GM18505 (cell line): ENCODE data around the gene FAM8A1.

Experiments
- ATAC-seq: cut with Tn5 transposase; IDR thresholded peaks from one replicate; pipeline ENCODE4 v1.9.1; 2021; ENCODE audit not compliant: unreplicated experiment
- POLR2A ChIP-seq: IDR thresholded peaks from 4 replicates; pipeline ENCODE4 v1.6.1; 2011; ENCODE audit warnings: borderline replicate concordance; ENCODE audit not compliant: insufficient read depth, insufficient read length; ENCODE audit errors: extremely low read depth

The FAM8A1 gene

GRCh38 chr6:17615794-17616193 is 15.7 kb downstream of the FAM8A1 start:
- ATAC-seq, result no peak
- no peak for TF ChIP-seq POLR2A

GRCh38 chr6:17621003-17621402 is 20.9 kb downstream of the FAM8A1 start:
- no peak for TF ChIP-seq POLR2A
- peak; percentile 72 for ATAC-seq

GRCh38 chr6:17622144-17622543 is 22.0 kb downstream of the FAM8A1 start:
- no peak for ATAC-seq

GRCh38 chr6:17624396-17624795 is 24.3 kb downstream of the FAM8A1 start:
- no peak for ATAC-seq
- TF ChIP-seq POLR2A, result no peak

More at GRCh38 chr6:17622144-17622543, 22.0 kb downstream of the FAM8A1 start:
- TF ChIP-seq POLR2A, result no peak

GRCh38 chr6:17628873-17629272 is 28.8 kb downstream of the FAM8A1 start:
- ATAC-seq, result peak; percentile 69
- TF ChIP-seq POLR2A, result no peak

GRCh38 chr6:17629824-17630510 is 29.9 kb downstream of the FAM8A1 start:
- no peak for ATAC-seq
- TF ChIP-seq POLR2A, result no peak

GRCh38 chr6:17630511-17631073 is 30.5 kb downstream of the FAM8A1 start:
- ATAC-seq, result no peak
- no peak for TF ChIP-seq POLR2A

GRCh38 chr6:17632934-17633333 is 32.8 kb downstream of the FAM8A1 start:
- no peak for TF ChIP-seq POLR2A
- no peak for ATAC-seq

- ATAC-seq, result no peak
- TF ChIP-seq POLR2A, result no peak
Measured at GRCh38 chr6:17633465-17634188, 33.5 kb downstream of the FAM8A1 start.

- no peak for TF ChIP-seq POLR2A
- no peak for ATAC-seq
Measured at GRCh38 chr6:17635568-17635967, 35.5 kb downstream of the FAM8A1 start.

- ATAC-seq, result no peak
- no peak for TF ChIP-seq POLR2A
Measured at GRCh38 chr6:17638212-17638715, 38.2 kb downstream of the FAM8A1 start.

GRCh38 chr6:17640477-17640917 is 40.4 kb downstream of the FAM8A1 start:
- ATAC-seq, result no peak
- no peak for TF ChIP-seq POLR2A

GRCh38 chr6:17648745-17649144 is 48.6 kb downstream of the FAM8A1 start:
- ATAC-seq, result no peak
- TF ChIP-seq POLR2A, result no peak

GRCh38 chr6:17650656-17651309 is 50.7 kb downstream of the FAM8A1 start:
- ATAC-seq, result no peak

More at GRCh38 chr6:17650656-17651309, 50.7 kb downstream of the FAM8A1 start:
- no peak for TF ChIP-seq POLR2A
